GM19043 (cell line): ENCODE measurements around the gene SMARCD2.
A peak's percentile ranks its signal among the peaks of the same experiment; 100 is the strongest.
"Not testable (repeated sequence)": the region's sequence is repeated elsewhere in the genome, so short reads cannot be mapped to it uniquely, and the experiment has no call there.

Experiments used
- ATAC-seq: cut with Tn5 transposase; IDR thresholded peaks from one replicate; pipeline ENCODE4 v1.9.1; 2021; ENCODE audit warnings: low read depth; ENCODE audit not compliant: unreplicated experiment

SMARCD2 gene

GRCh38 chr17:63854709-63855108 is 12.2 kb upstream of the SMARCD2 start:
- ATAC-seq = no peak

DNA sequence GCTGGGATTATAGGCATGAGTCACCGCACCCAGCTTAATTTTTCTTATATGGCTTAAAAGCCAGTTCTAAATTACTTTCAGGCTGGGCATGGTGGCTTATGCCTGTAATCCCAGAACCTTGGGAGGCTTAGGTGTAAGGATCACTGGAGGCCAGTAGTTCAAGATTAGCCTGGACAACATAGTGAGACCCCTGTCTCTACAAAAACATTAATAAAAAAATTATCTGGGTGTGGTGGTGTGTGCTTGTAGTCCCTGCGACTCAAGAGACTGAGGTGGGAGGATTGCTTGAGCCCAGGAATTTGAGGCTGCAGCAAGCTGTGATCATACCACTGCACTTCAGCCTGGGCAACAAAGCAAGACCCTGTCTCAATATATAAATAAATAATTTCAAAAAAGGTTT is 10.8 kb upstream of the SMARCD2 start:
- ATAC-seq = no peak

- ATAC-seq = no peak
Measured at GRCh38 chr17:63850401-63850800, 7.9 kb upstream of the SMARCD2 start.

DNA sequence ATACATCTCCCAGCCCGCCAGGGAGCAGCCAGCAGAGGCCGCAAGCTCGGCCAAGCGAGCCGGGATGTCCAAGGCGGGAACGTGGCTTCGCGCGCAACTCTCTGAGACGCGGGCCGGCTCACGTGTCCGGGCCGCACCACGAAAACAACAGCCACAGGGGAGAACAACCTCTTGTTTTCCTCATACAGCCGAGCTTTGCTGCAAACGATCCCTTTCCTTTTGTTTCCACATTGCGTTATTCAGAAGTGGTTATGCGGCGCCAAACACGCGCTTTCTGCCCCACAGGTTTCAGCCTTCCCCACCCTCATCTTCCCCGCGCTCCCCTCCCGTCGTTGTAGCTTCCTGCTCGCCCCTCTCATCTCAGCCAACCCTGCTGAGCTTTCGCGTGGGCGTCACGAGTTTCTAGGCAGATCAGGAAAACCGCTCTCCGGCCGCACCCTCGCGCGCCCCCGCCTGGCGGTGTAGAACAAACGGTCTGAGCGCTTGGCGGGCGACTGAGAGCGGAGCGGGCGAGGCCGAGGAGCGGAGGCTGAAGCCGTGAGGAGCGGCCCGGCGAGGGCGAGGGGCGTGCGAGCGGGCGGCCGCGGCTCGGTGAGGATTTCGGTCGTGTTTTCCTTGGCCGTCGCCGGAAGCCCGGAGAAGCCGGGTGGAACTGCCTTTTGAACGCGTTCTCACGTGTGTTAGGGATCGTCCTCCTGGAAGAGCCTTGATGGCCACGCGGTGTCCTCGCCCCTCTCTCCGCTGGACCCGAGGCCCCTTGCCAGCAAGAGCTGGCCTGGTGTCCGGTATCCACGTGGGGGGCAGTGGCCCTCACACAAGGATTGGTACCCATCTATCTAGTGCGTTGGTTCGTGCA is 6.6 kb upstream of the SMARCD2 start:
- ATAC-seq = peak; percentile 89

GRCh38 chr17:63847525-63848249 is 5.2 kb upstream of the SMARCD2 start:
- ATAC-seq = no peak

DNA sequence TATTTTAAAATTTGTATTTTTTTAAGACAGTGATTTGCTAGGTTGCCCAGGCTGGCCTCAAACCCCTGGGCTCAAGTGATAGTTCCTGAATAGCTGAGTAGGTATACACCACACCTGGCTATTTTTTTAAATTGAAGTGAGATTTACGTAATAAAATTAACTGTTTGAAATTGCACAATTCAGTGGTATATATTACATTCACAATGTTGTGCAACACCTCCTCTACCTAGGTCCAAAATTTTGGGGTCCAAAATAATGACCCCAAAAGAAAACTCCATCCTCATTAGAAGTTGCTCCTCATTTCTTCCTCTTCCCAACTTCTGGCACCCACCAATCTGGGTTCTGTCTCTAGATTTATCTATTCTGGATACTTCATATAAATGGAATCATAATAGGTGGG is 3.0 kb upstream of the SMARCD2 start:
- ATAC-seq = no peak

DNA sequence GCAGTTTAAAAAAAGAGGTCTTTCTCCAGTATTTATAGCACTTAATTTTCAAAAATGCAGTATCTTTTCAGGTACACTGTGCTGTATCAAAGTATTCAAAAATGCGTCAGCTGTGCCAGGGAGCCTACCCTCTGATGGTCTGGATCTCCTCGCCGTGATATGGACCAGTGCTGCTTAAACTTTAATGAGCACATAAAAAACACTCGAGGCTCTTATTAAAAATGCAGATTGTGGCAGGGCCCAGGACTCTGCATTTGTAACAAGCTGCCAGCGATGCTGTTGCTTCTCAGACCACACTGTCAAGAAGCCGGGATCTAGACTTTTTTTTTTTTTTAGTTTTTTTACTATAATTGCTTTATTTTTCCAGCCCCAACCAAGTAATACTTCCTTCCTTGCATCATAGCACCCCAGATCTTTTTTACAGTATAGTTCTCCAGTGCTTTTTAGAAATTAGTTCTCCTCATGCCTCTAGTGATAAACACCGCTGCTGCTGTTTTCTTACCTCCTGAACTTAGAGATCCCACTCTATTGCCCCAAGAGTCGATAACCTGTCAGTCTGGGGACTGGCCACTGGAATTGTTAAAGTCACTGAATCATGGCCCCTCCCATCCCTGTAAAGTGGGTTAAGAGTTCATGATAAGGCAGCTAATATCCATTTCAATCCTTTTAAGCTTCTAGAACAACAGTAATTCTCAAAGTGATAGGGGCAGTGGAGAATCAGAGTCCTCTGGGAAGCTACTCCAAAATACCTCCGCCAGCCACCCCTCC is 1.6 kb upstream of the SMARCD2 start:
- ATAC-seq = no peak

GRCh38 chr17:63843387-63843888 is 953 bp upstream of the SMARCD2 start:
- ATAC-seq = not testable (repeated sequence)

DNA sequence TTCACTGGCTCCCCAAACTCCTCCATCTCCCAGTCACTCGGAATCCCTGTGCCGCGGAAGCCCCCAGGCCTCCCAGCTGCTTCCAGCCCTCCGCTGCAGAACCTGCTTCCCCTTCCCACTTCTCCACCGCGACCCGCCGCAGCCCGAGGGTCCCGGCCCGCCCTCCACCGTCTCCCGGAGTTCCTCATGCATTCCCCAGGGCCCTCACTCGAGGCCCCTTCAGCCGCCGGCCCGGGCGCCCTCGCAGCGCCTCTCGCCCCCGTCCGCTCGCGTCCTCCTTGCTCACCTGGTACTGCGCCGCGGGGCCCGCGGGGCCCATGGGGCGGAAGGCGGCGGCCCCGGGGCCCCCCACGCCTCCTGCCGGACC is 329 bp downstream of the SMARCD2 start:
- peak; percentile 26 for ATAC-seq

- ATAC-seq = no peak
Measured at GRCh38 chr17:63841350-63842172, 924 bp downstream of the SMARCD2 start.

DNA sequence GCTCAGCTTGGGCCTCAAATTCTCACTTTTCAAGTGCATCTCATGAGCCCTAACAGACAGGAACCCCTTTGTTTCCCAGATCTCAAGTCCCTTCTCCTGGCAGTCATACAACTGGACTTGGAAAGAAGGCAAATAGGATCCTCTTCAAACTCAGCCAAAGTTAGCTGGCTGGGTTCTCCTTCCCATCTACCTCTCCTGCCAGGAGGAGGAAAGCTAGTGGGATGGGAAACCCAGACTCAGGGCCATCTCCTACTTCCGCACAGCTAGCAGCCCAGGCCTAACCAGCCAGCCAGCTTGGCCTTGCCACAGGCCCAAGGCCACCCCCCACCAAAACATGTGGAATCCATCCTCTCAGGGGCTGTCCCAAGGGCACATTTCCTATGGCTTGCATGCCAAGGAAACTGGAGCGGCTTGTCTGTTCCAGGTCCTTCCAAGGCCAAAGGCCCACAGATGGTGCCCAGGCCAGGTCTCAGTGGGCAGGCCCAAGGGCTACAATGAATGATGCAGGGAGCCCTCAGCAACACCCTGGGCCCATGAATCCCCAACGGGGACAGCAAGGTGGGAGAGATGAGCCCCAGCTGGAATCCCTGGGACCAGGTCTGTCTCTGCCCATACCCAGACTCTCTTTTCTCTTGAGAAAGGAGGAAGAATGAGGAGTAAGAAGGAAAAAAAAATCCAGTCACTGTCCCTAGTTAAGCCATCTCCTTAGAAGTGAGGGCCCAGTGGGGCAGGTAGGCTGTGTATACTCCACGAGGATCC is 1.7 kb downstream of the SMARCD2 start:
- no peak for ATAC-seq

DNA sequence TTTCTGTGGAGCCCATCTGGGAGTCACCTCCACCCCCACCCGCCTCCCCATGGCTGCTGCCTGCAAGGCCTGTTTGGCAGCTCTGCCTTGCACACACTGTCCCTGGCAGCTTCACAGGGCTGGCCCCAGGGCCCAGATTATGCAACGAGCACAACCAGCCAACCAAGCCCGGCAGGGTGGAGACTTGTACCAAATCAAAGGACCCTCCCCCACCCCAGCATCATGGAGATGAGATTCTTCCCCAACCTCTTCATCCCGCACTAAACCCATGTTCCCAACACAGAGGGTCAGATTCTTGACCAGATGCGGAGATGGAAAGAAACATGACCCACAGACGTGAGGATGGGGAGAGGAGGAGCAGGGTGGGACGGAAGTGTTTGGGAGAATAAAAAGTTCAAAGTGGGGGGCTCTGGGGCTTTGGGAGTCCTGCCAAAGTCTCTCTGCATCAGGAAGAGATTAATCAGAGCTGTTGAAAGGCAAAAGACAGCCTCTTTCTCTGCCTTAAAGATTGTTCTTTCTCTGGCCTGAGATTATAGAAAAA is 3.8 kb downstream of the SMARCD2 start:
- no peak for ATAC-seq

DNA sequence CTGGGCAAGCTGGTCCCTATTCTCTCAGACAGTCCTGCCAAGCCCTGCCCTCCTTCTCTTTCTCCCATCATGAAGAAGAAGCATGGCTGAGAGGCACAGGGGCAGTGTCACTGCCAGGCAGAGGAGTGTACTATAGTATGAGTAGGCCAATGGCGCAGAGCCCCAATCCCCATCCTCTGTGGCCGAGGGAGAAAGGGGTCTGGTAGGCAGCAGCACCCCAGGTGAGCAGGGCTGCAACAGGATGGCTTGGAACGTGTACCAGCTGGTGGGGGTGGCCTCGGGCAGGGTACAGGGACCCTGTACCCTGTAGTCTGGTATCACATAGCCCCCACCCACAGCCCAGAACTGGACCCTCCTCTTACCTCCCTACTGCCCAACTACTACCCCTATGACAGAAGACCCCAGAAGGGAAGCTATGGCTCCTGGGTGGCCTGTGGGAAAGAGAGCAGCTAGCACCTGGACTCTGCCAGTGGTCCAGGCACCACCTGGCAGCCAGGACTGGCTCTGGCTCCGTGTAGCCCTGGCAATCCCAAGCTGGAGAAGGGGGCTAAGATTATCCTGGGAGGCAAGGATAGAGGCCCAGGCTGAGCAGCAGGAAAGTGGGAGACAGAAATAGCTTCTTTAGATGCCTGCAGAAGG is 4.4 kb downstream of the SMARCD2 start:
- no peak for ATAC-seq

- ATAC-seq = no peak
Measured at GRCh38 chr17:63837480-63837879, 5.0 kb downstream of the SMARCD2 start.

GRCh38 chr17:63836811-63837210 is 5.7 kb downstream of the SMARCD2 start:
- ATAC-seq = no peak

- no peak for ATAC-seq
Measured at GRCh38 chr17:63835167-63835720, 7.2 kb downstream of the SMARCD2 start.

DNA sequence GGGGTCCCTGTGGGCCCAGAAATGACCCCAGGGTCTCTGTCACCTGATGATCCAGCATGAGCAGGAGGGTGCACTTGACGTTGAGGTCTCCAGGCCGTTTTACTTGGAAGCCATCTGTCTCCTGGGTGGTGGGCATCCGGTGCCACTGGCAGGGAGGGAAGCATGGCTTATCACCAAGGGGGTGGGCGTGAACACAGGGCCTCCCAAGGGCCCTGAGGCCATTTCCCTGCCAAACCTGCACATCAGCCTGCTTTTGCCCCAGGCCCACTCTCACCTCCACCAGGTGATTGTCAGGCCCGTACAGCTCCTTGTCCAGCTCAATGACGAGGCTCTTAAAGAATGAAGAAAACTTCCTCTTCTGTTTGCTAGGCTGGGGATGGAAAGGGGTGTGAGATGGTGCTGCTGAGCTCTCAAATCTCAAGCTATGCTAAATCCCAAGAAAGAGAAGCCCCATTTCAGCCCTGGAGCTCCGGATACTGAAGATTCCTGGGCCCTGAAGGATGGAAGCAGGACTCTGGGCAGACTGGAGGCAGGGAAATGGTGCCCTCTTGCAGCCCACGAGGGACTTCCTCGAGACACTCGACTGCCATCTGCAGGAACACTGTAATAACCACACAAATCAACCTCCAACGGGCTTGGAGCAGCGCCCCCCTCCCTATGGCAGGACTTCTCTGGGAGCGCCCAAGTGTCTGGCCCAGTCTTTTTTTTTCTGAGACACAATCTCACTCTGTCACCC is 7.9 kb downstream of the SMARCD2 start:
- ATAC-seq = no peak
